Heart left ventricle (tissue), 13 donors: Measurements from ENCODE around the gene HOTAIR.

Experiments used
- POLR2A ChIP-seq, 2 donors: fragments of 450-650 bp; IDR thresholded peaks; one replicate each; pipeline ENCODE4 v1.6.1; 2017; ENCODE audit warnings: antibody characterized with exemption in 2 of 2, mild to moderate bottlenecking in 2 of 2, moderate library complexity in 2 of 2
- TF ChIP-seq, protein P1 (sequence below), 12 donors: fragments of 200-600 bp; sonication (generic) in 4 of 12; IDR thresholded peaks; one replicate each; pipeline versions ENCODE4 v1.5.0 to v1.8.0; 2018 to 2022; ENCODE audit warnings: antibody characterized with exemption in 12 of 12, mild to moderate bottlenecking in 5 of 12
- donor health status: ischemic (EF 13 %, LVEDD 7.1; RV severe dilation, severe dysfunction).
- donor health status: DM: no; HTN: yes; CAD: no.
- donor health status: DM: no; HTN: no; CAD: no.
- donor health status: ischemic (EF 25% LVEDD 6.9; RV normal size, moderate dysfunction).
- donor health status: ischemic (EF 25% LVEDD 5.7; RV mildly dilated, moderate dysfunction).
- donor health status: ischemic (EF 35%, LVEDD 5.7; RV mildly dilated, moderate dysfunction).
- donor health status: nonischemic (EF 11% LVEDD 7.7; RV severe dilation, severe dysfunction).
- donor health status: DM: yes; HTN: yes; CAD: no.
- donor health status: PGD.
- donor health status: ischemic (EF 29% LVEDD 5.4; RV normal size, mild dysfunction).
- donor health status: nonischemic (EF 23%, LVEDD 6.1; RV moderate dilation, normal function).

DNA sequence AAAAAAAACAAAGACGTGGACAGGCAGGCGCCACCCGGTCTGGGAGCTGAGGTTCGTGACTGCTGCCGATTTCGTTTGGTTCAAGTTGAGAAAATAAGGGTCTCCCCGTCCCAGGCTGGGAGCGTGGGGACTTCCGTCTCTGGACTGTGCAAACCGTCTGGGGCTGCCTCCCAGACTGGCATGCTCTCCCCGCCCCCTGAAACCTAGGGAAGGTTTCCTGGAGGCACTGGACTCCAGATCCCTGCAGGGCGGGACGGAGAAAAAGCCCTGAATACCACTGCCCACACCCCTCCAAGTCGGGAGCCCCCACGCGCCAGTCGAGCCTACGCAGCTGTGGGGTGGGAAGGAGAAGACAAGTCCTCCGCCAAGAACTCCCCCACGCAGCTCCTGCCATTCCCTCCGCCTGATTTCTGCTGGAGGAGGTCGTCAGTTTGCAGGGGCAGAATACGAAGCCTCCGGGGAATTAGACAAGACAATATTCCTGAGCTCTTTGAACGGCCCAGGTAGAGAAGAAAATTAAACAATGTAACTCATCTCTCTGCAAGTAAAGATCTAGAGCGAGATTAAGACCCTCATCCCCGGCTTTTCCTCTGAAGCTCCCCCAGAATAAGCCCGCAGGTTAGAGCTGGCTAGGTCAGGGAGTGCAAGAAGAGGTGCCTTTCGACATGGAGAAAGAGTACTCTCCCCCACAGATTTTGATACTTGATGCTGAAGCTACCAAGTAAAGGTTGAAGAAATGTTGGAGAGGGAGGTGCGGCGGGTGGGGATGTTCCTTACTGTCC is 46.5 kb downstream of the HOTAIR start:
- TF ChIP-seq, protein P1, sequence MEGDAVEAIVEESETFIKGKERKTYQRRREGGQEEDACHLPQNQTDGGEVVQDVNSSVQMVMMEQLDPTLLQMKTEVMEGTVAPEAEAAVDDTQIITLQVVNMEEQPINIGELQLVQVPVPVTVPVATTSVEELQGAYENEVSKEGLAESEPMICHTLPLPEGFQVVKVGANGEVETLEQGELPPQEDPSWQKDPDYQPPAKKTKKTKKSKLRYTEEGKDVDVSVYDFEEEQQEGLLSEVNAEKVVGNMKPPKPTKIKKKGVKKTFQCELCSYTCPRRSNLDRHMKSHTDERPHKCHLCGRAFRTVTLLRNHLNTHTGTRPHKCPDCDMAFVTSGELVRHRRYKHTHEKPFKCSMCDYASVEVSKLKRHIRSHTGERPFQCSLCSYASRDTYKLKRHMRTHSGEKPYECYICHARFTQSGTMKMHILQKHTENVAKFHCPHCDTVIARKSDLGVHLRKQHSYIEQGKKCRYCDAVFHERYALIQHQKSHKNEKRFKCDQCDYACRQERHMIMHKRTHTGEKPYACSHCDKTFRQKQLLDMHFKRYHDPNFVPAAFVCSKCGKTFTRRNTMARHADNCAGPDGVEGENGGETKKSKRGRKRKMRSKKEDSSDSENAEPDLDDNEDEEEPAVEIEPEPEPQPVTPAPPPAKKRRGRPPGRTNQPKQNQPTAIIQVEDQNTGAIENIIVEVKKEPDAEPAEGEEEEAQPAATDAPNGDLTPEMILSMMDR (IDR thresholded peaks at IDR 0.05) = no peak
- no peak for TF ChIP-seq POLR2A (IDR thresholded peaks at IDR 0.05)
